OCI-LY7 (cell line): ENCODE results near the gene DDX25. TPM values are rescaled to one million over a fixed set of nuclear protein-coding genes. Genes with fewer than 3 reads are reported as not detected.
"Not testable (repeated sequence)": the region's sequence is repeated elsewhere in the genome, so short reads cannot be mapped to it uniquely, and the experiment has no call there.

Experiments
- BruUV-seq: library from RNA; stranded (reverse); fragments of 400-500 nt; replicated peaks from 2 replicates; lab custom pipeline; 2021; lab: Mats Ljungman, UMichigan
- CTCF ChIA-PET: fragments of 300-600 bp; sonication (Branson Sonifier 250); formaldehyde crosslinking; loops from one replicate; lab custom pipeline; 2022; ENCODE audit warnings: antibody characterized with exemption; ENCODE audit not compliant: unreplicated experiment; lab: Charles Lee
- POLR2A ChIA-PET: fragments of 300-600 bp; sonication (Branson Sonifier 250); formaldehyde crosslinking; loops from one replicate; lab custom pipeline; 2022; ENCODE audit warnings: antibody characterized with exemption; lab: Charles Lee
- DNase-seq: peaks from one replicate; pipeline ENCODE4 v3.0.0-alpha.2; 2015; ENCODE audit warnings: low spot score
- H2AFZ ChIP-seq: fragments of 200-600 bp; sonication (generic), shearing (Covaris generic); 2 replicates; pipeline ENCODE4 v1.6.1; 2014; ENCODE audit warnings: mild to moderate bottlenecking, antibody characterized with exemption, low read length, moderate library complexity
- H3K27ac ChIP-seq: fragments of 200-600 bp; sonication (generic); 2 replicates; pipeline ENCODE4 v1.5.1; 2014; ENCODE audit warnings: mixed run types, low read depth, mild to moderate bottlenecking, moderate library complexity, low read length, inconsistent platforms; ENCODE audit not compliant: poor library complexity, severe bottlenecking
- H3K36me3 ChIP-seq: fragments of 200-600 bp; sonication (generic); 2 replicates; pipeline ENCODE4 v1.6.1; 2014; ENCODE audit warnings: mild to moderate bottlenecking, antibody characterized with exemption, low read length, moderate library complexity, mixed read lengths; ENCODE audit not compliant: insufficient read depth
- H3K4me1 ChIP-seq: fragments of 200-600 bp; sonication (generic); 2 replicates; pipeline ENCODE4 v1.5.1; 2014; ENCODE audit warnings: mild to moderate bottlenecking, low read length; ENCODE audit not compliant: insufficient read depth, poor library complexity, severe bottlenecking
- H3K4me2 ChIP-seq: fragments of 200-600 bp; sonication (generic); 2 replicates; pipeline ENCODE4 v1.6.1; 2014; ENCODE audit warnings: mild to moderate bottlenecking, low read length
- H3K4me3 ChIP-seq: fragments of 200-600 bp; sonication (generic); 2 replicates; pipeline ENCODE4 v1.5.1; 2014; ENCODE audit warnings: mild to moderate bottlenecking, low read depth, low read length; ENCODE audit not compliant: poor library complexity, severe bottlenecking
- H3K79me2 ChIP-seq: fragments of 200-600 bp; sonication (generic); 2 replicates; pipeline ENCODE4 v1.6.1; 2016; ENCODE audit warnings: low read depth, mild to moderate bottlenecking, low read length, moderate library complexity, mixed read lengths; ENCODE audit not compliant: insufficient read depth
- H3K9me2 ChIP-seq: fragments of 200-600 bp; sonication (generic); 2 replicates; pipeline ENCODE4 v1.6.1; 2016; ENCODE audit warnings: mild to moderate bottlenecking, low read length, mixed read lengths; ENCODE audit not compliant: insufficient read depth
- H3K9me3 ChIP-seq: fragments of 200-600 bp; sonication (generic); 2 replicates; pipeline ENCODE4 v1.6.1; 2014; ENCODE audit warnings: mild to moderate bottlenecking, mixed run types, low read length, mixed read lengths
- H4K20me1 ChIP-seq: fragments of 200-600 bp; sonication (generic); 2 replicates; pipeline ENCODE4 v1.6.1; 2014; ENCODE audit warnings: mild to moderate bottlenecking, antibody characterized with exemption, low read length, moderate library complexity, mixed read lengths; ENCODE audit not compliant: insufficient read depth
- EZH2phosphoT487 ChIP-seq: fragments of 200-600 bp; sonication (generic); IDR thresholded peaks from 2 replicates; pipeline ENCODE4 v1.6.1; 2018; ENCODE audit warnings: low read depth, borderline replicate concordance, mild to moderate bottlenecking, mixed run types, antibody characterized with exemption, low read length, moderate library complexity, mixed read lengths
- intact Hi-C: fragments of 100-400 bp; cut with micrococcal nuclease; formaldehyde crosslinking; loops from one replicate; pipeline ENCODE4 v1.10.0; 2022; ENCODE audit not compliant: unreplicated experiment
- total RNA-seq, 2 experiments: library from RNA; depleted of rRNA in 1 of 2; stranded (reverse); fragments of >200 nt in 1 of 2; shearing (Covaris generic) in 1 of 2; gene quantifications; 2 replicates each; pipeline ENCODE4 v1.2.3, GENCODE V29; 2014 to 2022
- TF ChIP-seq, protein P1 (sequence below): fragments of 200-600 bp; sonication (generic); conservative IDR thresholded peaks from 2 replicates; pipeline ENCODE4 v1.5.1; 2014; ENCODE audit warnings: mild to moderate bottlenecking, antibody characterized with exemption, low read length, moderate library complexity, mixed read lengths

The DDX25 gene
- total RNA-seq, 2 experiments from 2014 or later: 0.13 TPM; not detected in 1

GRCh38 chr11:125910226-125910849 is 6.0 kb downstream of the DDX25 start:
- BruUV-seq: no TSS peak
- no peaks in the 10 kb centered on the region for H3K36me3 ChIP-seq
- POLR2A ChIA-PET: interaction anchor here (0.6 to 0.7 kb wide), 2 partner anchors 78 to 1255 kb away, joined by 3 to 4 read pairs; no protein-coding TSS in a partner anchor

GRCh38 chr11:125914601-125915000 is 10.3 kb downstream of the DDX25 start:
- H3K36me3 ChIP-seq, CTCF ChIA-PET, H3K9me3 ChIP-seq, H4K20me1 ChIP-seq, DNase-seq, H3K4me1 ChIP-seq, POLR2A ChIA-PET, H3K79me2 ChIP-seq, H3K9me2 ChIP-seq, BruUV-seq, H3K4me2 ChIP-seq, H3K4me3 ChIP-seq, intact Hi-C loops, H3K27ac ChIP-seq, H2AFZ ChIP-seq: not testable (repeated sequence)

More at GRCh38 chr11:125910226-125910849, 6.0 kb downstream of the DDX25 start:
- Histone ChIP-seq H3K9me2 (no peaks in the 10 kb centered on the region), H3K4me2 (no peak overlapping the region), H3K9me3 (no peaks in the 10 kb centered on the region), H2AFZ (no peak overlapping the region), H3K4me3 (no peak overlapping the region), H3K27ac (no peak overlapping the region), H3K4me1 (no peaks in the 10 kb centered on the region), H4K20me1 (no peaks in the 10 kb centered on the region), H3K79me2 (no peaks in the 10 kb centered on the region)
- TF ChIP-seq EZH2phosphoT487: no peak
- TF ChIP-seq, protein P1, sequence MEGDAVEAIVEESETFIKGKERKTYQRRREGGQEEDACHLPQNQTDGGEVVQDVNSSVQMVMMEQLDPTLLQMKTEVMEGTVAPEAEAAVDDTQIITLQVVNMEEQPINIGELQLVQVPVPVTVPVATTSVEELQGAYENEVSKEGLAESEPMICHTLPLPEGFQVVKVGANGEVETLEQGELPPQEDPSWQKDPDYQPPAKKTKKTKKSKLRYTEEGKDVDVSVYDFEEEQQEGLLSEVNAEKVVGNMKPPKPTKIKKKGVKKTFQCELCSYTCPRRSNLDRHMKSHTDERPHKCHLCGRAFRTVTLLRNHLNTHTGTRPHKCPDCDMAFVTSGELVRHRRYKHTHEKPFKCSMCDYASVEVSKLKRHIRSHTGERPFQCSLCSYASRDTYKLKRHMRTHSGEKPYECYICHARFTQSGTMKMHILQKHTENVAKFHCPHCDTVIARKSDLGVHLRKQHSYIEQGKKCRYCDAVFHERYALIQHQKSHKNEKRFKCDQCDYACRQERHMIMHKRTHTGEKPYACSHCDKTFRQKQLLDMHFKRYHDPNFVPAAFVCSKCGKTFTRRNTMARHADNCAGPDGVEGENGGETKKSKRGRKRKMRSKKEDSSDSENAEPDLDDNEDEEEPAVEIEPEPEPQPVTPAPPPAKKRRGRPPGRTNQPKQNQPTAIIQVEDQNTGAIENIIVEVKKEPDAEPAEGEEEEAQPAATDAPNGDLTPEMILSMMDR: no peak
- DNase-seq: no peak
- intact Hi-C loops: no loop called here
- CTCF ChIA-PET: no interaction called here

DNA sequence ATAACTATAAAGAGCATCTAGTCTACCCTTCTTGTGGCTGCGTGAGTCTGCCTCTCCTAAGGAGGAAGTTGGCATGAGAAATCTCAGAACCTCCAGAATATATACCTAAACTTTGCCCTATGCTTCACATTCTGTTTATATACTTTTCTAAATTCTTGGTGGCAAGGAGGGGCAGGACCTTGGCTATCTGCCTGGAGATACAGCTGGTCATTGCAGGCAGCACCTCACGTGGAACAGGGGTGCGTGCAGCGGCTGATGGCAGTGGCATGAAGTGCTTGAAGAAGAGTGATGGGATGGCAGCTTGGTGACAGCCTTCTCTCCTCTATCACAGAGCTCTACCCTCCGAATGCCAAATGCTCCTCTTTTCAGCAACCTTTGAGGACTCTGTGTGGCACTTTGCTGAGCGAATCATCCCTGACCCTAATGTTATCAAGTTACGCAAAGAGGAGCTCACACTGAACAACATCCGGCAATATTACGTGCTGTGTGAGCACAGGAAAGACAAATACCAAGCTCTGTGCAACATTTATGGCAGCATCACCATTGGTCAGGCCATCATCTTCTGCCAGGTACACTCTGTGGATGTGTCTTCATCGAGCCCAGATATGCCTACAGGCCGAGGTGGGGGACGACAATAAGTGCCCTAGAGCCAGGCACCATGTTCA is 12.5 kb downstream of the DDX25 start:
- no peaks in the 10 kb centered on the region for H3K4me1 ChIP-seq
- H3K9me2 ChIP-seq: no peaks in the 10 kb centered on the region
- H2AFZ ChIP-seq: no peak overlapping the region
- H4K20me1 ChIP-seq: no peaks in the 10 kb centered on the region
- no peaks in the 10 kb centered on the region for H3K79me2 ChIP-seq
- no TSS peak for BruUV-seq
- CTCF ChIA-PET: no interaction called here
- H3K4me3 ChIP-seq: no peak overlapping the region
- H3K36me3 ChIP-seq: no peaks in the 10 kb centered on the region
- POLR2A ChIA-PET: interaction anchor here (0.6 to 0.7 kb wide), 2 partner anchors 14 to 30 kb away, joined by 6 to 8 read pairs; partner anchors contain the start of gene PUS3
- no peak for DNase-seq
- intact Hi-C loops: no loop called here
- no peak overlapping the region for H3K27ac ChIP-seq
- TF ChIP-seq, protein P1: no peak
- no peak for TF ChIP-seq EZH2phosphoT487
- H3K4me2 ChIP-seq: no peak overlapping the region
- H3K9me3 ChIP-seq: no peaks in the 10 kb centered on the region
